ENCODE data around the gene RAMAC.
"Not testable (repeated sequence)": the region's sequence is repeated elsewhere in the genome, so short reads cannot be mapped to it uniquely, and the experiment has no call there.

The RAMAC gene

GRCh38 chr15:82993144-82993543, 7.1 kb downstream of the RAMAC start:
- H3K27me3 ChIP-seq (replicated peaks; ENCODE audit: control insufficient read depth, insufficient read depth, low read length) = no peaks in the 10 kb centered on the region
- H3K36me3 ChIP-seq (ENCODE audit: control insufficient read depth, insufficient read depth, low read length, severe bottlenecking) = peaks cover 19% of the 10 kb centered on the region
- H3K9me3 ChIP-seq (ENCODE audit: control insufficient read depth, low read length) = no peaks in the 10 kb centered on the region
- no peak overlapping the region for H3K9ac ChIP-seq (ENCODE audit: low read length)
- H3K4me1 ChIP-seq (ENCODE audit: control insufficient read depth, insufficient read depth, low read length) = no peaks in the 10 kb centered on the region
- H3K4me3 ChIP-seq (ENCODE audit: low read length) = no peak overlapping the region
- no peak for DNase-seq (ENCODE audit: low read depth)

GRCh38 chr15:82995076-82995475, 9.1 kb downstream of the RAMAC start:
- Histone ChIP-seq H3K27me3 (replicated peaks; ENCODE audit: control insufficient read depth, insufficient read depth, low read length) (no peaks in the 10 kb centered on the region), H3K36me3 (ENCODE audit: control insufficient read depth, insufficient read depth, low read length, severe bottlenecking) (peaks cover 7% of the 10 kb centered on the region), H3K4me3 (ENCODE audit: low read length) (no peak overlapping the region), H3K9ac (ENCODE audit: low read length) (no peak overlapping the region), H3K4me1 (ENCODE audit: control insufficient read depth, insufficient read depth, low read length) (peaks cover 7% of the 10 kb centered on the region), H3K9me3 (ENCODE audit: control insufficient read depth, low read length) (no peaks in the 10 kb centered on the region)
- no peak for DNase-seq (ENCODE audit: low read depth)

GRCh38 chr15:82995938-82996337, 9.9 kb downstream of the RAMAC start:
- H3K36me3 ChIP-seq (ENCODE audit: control insufficient read depth, insufficient read depth, low read length, severe bottlenecking) = peaks cover under 1% of the 10 kb centered on the region
- no peak for DNase-seq (ENCODE audit: low read depth)
- H3K4me1 ChIP-seq (ENCODE audit: control insufficient read depth, insufficient read depth, low read length) = peaks cover 9% of the 10 kb centered on the region
- H3K9ac ChIP-seq (ENCODE audit: low read length) = no peak overlapping the region
- H3K4me3 ChIP-seq (ENCODE audit: low read length) = no peak overlapping the region
- H3K9me3 ChIP-seq (ENCODE audit: control insufficient read depth, low read length) = no peaks in the 10 kb centered on the region
- no peaks in the 10 kb centered on the region for H3K27me3 ChIP-seq (replicated peaks; ENCODE audit: control insufficient read depth, insufficient read depth, low read length)

- no peaks in the 10 kb centered on the region for H3K27me3 ChIP-seq (replicated peaks; ENCODE audit: control insufficient read depth, insufficient read depth, low read length)
- H3K9me3 ChIP-seq (ENCODE audit: control insufficient read depth, low read length) = no peaks in the 10 kb centered on the region
- no peak overlapping the region for H3K4me3 ChIP-seq (ENCODE audit: low read length)
- H3K4me1 ChIP-seq (ENCODE audit: control insufficient read depth, insufficient read depth, low read length) = peaks cover 9% of the 10 kb centered on the region
- DNase-seq (ENCODE audit: low read depth) = no peak
- no peak overlapping the region for H3K9ac ChIP-seq (ENCODE audit: low read length)
- no peaks in the 10 kb centered on the region for H3K36me3 ChIP-seq (ENCODE audit: control insufficient read depth, insufficient read depth, low read length, severe bottlenecking)
Observed at GRCh38 chr15:82999426-82999825, 13.4 kb downstream of the RAMAC start.

- Histone ChIP-seq H3K9ac (ENCODE audit: low read length) (peak overlapping the region; percentile 65), H3K36me3 (ENCODE audit: control insufficient read depth, insufficient read depth, low read length, severe bottlenecking) (peaks cover 5% of the 10 kb centered on the region), H3K9me3 (ENCODE audit: control insufficient read depth, low read length) (no peaks in the 10 kb centered on the region), H3K4me1 (ENCODE audit: control insufficient read depth, insufficient read depth, low read length) (peaks cover 9% of the 10 kb centered on the region), H3K27me3 (replicated peaks; ENCODE audit: control insufficient read depth, insufficient read depth, low read length) (no peaks in the 10 kb centered on the region), H3K4me3 (ENCODE audit: low read length) (peak overlapping the region; percentile 75)
- peak; percentile 69 for DNase-seq (ENCODE audit: low read depth)
Observed at GRCh38 chr15:82999905-83000671, 14.1 kb downstream of the RAMAC start.

GRCh38 chr15:83000672-83001031, 14.6 kb downstream of the RAMAC start:
- H3K9me3 ChIP-seq (ENCODE audit: control insufficient read depth, low read length); H3K36me3 ChIP-seq (ENCODE audit: control insufficient read depth, insufficient read depth, low read length, severe bottlenecking); H3K27me3 ChIP-seq (replicated peaks; ENCODE audit: control insufficient read depth, insufficient read depth, low read length); H3K9ac ChIP-seq (ENCODE audit: low read length); H3K4me1 ChIP-seq (ENCODE audit: control insufficient read depth, insufficient read depth, low read length); DNase-seq (ENCODE audit: low read depth): not testable (repeated sequence)
- H3K4me3 ChIP-seq (ENCODE audit: low read length) = peak overlapping the region; percentile 75

- Histone ChIP-seq H3K9me3 (ENCODE audit: control insufficient read depth, low read length) (no peaks in the 10 kb centered on the region), H3K9ac (ENCODE audit: low read length) (peak overlapping the region; percentile 93), H3K27me3 (replicated peaks; ENCODE audit: control insufficient read depth, insufficient read depth, low read length) (no peaks in the 10 kb centered on the region), H3K4me3 (ENCODE audit: low read length) (peak overlapping the region; percentile 92), H3K36me3 (ENCODE audit: control insufficient read depth, insufficient read depth, low read length, severe bottlenecking) (peaks cover 36% of the 10 kb centered on the region), H3K4me1 (ENCODE audit: control insufficient read depth, insufficient read depth, low read length) (peaks cover 22% of the 10 kb centered on the region)
- peak; percentile 88 for DNase-seq (ENCODE audit: low read depth)
Observed at GRCh38 chr15:83010709-83011270, 24.8 kb downstream of the RAMAC start.

- Histone ChIP-seq H3K9ac (ENCODE audit: low read length) (peak within 1 kb of the TSS; percentile 93), H3K4me3 (ENCODE audit: low read length) (peak within 1 kb of the TSS; percentile 92), H3K9me3 (ENCODE audit: control insufficient read depth, low read length) (no peaks in the 10 kb centered on the region), H3K36me3 (ENCODE audit: control insufficient read depth, insufficient read depth, low read length, severe bottlenecking) (peaks cover 38% of the 10 kb centered on the region), H3K4me1 (ENCODE audit: control insufficient read depth, insufficient read depth, low read length) (peaks cover 22% of the 10 kb centered on the region), H3K27me3 (replicated peaks; ENCODE audit: control insufficient read depth, insufficient read depth, low read length) (no peaks in the 10 kb centered on the region)
- peak; percentile 97 for DNase-seq (ENCODE audit: low read depth)
Observed at GRCh38 chr15:83011271-83012075, 25.5 kb downstream of the RAMAC start, which contains the start of gene C15orf40. TSS of gene C15orf40 (minus strand) at chr15:83011639. CDS start at chr15:83011607, 32 bp downstream.

- Histone ChIP-seq H3K4me3 (ENCODE audit: low read length) (peak overlapping the region; percentile 92), H3K9me3 (ENCODE audit: control insufficient read depth, low read length) (no peaks in the 10 kb centered on the region), H3K36me3 (ENCODE audit: control insufficient read depth, insufficient read depth, low read length, severe bottlenecking) (peaks cover 37% of the 10 kb centered on the region), H3K4me1 (ENCODE audit: control insufficient read depth, insufficient read depth, low read length) (peaks cover 23% of the 10 kb centered on the region), H3K27me3 (replicated peaks; ENCODE audit: control insufficient read depth, insufficient read depth, low read length) (no peaks in the 10 kb centered on the region), H3K9ac (ENCODE audit: low read length) (peak overlapping the region; percentile 93)
- no peak for DNase-seq (ENCODE audit: low read depth)
Observed at GRCh38 chr15:83012076-83012426, 26.0 kb downstream of the RAMAC start.

- Histone ChIP-seq H3K4me1 (ENCODE audit: control insufficient read depth, insufficient read depth, low read length) (peaks cover 26% of the 10 kb centered on the region), H3K9me3 (ENCODE audit: control insufficient read depth, low read length) (no peaks in the 10 kb centered on the region), H3K36me3 (ENCODE audit: control insufficient read depth, insufficient read depth, low read length, severe bottlenecking) (peaks cover 37% of the 10 kb centered on the region), H3K9ac (ENCODE audit: low read length) (no peak overlapping the region), H3K27me3 (replicated peaks; ENCODE audit: control insufficient read depth, insufficient read depth, low read length) (no peaks in the 10 kb centered on the region), H3K4me3 (ENCODE audit: low read length) (peak overlapping the region; percentile 92)
- DNase-seq (ENCODE audit: low read depth) = no peak
Observed at GRCh38 chr15:83012636-83013035, 26.6 kb downstream of the RAMAC start.

- H3K9me3 ChIP-seq (ENCODE audit: control insufficient read depth, low read length) = no peaks in the 10 kb centered on the region
- no peaks in the 10 kb centered on the region for H3K27me3 ChIP-seq (replicated peaks; ENCODE audit: control insufficient read depth, insufficient read depth, low read length)
- no peak overlapping the region for H3K4me3 ChIP-seq (ENCODE audit: low read length)
- H3K36me3 ChIP-seq (ENCODE audit: control insufficient read depth, insufficient read depth, low read length, severe bottlenecking) = peaks cover 31% of the 10 kb centered on the region
- H3K9ac ChIP-seq (ENCODE audit: low read length) = no peak overlapping the region
- DNase-seq (ENCODE audit: low read depth) = no peak
- peaks cover 26% of the 10 kb centered on the region for H3K4me1 ChIP-seq (ENCODE audit: control insufficient read depth, insufficient read depth, low read length)
Observed at GRCh38 chr15:83014205-83014653, 28.2 kb downstream of the RAMAC start.

Measured in adipocyte (in vitro differentiated cells).